GM18873 (cell line): ENCODE results near the gene ZNF341.
"Not testable (repeated sequence)": the region's sequence is repeated elsewhere in the genome, so short reads cannot be mapped to it uniquely, and the experiment has no call there.

ENCODE experiments used
- ATAC-seq: cut with Tn5 transposase; IDR thresholded peaks from one replicate; pipeline ENCODE4 v1.9.1; 2021; ENCODE audit warnings: mild to moderate bottlenecking, moderate library complexity, moderate number of reproducible peaks; ENCODE audit not compliant: unreplicated experiment, low FRiP score

The ZNF341 gene

DNA sequence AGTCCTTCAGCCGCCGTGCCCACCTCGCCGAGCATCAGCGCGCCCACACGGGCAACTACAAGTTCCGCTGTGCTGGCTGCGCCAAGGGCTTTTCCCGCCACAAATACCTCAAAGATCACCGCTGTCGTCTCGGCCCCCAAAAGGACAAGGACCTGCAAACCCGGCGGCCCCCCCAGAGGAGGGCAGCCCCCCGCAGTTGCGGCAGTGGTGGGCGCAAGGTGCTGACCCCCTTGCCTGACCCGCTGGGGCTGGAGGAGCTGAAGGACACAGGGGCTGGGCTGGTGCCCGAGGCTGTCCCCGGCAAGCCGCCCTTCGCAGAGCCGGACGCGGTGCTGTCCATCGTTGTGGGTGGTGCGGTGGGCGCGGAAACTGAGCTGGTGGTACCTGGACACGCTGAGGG is 59.2 kb downstream of the ZNF341 start:
- no peak for ATAC-seq

DNA sequence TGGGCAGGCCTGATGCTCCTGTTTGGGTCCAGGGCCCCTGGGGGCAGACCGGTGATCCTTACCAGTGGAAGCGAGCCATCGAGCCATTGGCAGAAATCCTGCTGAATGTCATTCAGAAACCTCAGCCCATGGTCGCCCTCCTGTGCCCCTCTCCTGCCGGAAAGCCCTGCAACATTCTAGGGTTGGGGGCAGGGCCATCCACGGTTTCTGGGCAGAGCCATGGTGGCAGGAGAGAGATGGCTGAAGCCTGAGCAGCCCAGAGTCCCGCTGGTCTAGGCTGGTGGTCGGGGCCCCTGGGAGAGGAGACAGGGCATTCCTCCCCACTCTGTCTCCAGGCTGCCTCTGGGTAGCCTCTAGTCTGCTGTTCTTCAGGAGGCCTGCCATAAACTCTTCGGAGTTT is 59.7 kb downstream of the ZNF341 start:
- no peak for ATAC-seq

DNA sequence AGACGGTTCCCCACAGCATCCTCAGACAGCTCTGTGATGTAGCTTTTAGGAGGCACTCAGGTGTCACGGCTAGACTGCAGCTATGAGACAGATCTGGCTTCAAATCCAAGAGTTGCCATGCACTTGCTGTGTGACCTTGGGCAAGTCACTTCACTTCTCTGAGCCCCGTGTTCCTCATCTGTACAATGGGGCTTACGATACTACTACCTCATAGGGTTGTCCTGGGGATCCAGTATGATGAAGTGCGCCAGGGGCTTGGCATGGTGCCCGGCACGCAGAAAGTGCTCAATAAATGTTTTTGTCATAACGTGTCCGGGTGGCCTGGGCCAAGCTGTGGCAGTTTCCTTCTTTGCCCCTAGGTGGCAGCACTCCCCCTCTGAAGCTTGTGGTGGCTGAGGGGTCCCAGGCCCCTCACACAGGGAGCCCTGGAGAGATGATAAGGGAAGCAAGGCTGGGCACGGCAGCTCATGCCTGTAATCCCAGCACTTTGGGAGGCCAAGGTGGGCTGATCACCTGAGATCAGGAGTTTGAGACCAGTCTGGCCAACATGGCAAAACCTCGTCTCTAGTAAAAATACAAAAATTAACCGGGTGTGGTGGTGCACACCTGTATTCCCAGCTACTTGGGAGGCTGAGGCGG is 60.3 kb downstream of the ZNF341 start:
- no peak for ATAC-seq

DNA sequence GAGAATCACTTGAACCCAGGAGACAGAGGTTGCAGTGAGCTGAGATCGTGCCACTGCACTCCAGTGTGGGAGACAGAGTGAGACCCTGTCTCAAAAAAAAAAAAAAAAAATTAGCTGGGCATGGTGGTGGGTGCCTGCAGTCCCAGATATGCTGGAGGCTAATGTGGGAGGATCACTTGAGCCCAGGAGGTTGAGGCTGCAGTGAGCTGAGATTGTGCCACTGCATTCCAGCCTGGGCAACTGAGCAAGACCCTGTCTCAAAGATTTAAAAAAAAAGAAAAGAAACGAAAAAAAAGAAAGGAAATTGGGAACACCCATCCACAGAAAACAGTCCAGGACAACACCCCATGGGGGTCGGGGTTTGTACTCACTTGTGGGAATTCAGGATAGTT is 60.8 kb downstream of the ZNF341 start:
- ATAC-seq, result not testable (repeated sequence)

DNA sequence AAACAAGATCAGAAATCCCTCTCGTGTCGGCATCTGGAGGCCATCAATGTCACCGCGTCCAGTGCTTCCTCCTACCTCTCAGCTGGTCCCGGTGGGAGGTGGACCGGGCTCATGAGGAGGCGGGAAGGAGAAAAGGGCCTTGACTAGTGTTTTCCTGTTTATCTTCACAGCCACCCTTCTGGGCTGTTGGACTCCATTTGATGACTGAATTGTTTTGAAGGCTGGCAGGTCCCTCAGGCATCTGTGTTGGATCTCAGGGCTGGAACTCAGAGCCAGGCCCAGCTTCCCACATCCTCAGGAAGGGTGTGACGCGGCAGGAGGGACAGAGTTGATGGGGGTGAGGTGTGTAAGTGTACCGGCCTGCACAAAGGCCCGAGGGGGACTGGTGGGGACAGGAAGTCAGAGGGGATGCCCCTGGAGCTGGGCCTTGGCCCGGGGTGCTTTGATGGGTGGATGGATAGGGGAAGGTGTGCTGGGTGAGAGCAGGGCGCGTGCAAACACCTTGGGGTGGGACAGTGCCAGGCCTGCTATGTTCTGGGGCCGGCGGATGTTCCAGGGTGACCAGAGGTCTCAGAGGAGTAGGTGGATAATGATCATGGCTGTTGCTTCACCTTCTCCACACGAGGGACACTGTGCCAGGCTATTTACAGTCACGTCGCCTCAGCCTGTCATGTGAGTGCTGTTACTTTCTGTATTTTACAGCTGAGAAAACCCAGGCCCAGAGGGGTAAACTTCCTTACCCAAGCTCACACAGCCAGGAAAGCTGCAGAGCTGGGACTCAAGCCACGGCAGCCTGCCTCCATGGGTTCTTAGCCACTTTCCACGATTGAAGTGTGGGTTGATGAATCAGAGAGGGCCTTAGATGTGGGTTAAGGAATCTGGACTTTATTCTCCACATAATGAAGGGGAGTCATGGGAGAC is 61.5 kb downstream of the ZNF341 start:
- no peak for ATAC-seq

DNA sequence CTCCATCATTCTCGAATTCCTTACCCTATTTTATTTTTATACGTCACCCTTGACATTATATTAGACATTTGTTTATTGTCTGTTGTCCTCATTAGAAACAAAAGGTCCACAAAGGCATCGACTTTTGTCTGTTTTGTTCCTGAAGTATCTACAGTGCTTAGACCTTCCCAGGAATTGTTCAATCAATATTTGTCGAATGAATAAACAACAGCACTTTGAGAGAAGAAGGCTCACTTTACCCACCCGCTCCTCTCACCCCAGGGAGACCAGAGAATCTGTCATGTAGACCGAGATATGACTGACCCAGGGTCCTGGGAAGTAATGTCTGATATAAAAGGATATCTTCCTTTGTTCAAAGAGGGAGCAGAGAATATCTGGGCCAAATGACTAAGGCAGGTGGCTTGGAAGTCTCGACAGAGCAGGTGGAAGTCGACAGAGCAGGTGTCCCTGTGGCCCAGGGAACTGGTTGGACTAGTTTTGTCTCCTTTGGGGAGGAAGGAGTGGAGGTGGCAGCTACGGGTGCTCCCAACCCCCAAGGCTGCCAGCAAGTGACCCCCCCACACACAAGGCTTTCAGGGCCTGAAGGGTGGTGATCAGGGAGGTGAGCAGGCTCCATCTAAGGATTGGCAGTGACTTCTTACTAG is 64.6 kb downstream of the ZNF341 start:
- no peak for ATAC-seq

DNA sequence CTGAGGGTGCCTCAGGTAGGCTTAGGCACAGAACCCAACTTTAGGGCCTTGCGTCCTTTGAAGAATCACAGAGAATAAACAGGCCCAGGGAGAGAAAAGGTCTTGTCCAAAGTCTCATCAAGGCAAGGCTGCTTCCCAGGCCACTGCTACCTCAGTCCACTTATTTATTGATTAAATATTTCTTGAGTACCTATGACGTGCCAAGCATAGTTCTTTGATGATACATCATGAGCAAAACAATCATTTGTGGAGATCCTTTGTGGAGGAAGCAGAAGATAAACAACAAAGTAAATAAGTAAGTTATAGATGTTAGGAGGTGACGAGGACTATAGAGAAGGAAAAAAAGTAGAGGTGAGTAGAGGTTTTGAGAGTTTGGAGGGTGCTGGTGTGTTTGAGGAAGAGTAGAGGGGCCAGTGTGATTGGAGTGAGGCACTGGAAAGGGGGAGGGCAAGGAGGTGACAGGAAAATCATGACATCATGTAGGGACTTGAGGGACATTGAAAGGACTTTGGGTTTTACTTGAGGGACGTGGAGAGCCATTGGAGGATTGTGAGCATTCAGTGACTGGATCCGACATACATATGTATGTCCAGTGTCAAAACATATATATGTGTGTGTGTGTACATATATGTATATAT is 65.2 kb downstream of the ZNF341 start:
- no peak for ATAC-seq

DNA sequence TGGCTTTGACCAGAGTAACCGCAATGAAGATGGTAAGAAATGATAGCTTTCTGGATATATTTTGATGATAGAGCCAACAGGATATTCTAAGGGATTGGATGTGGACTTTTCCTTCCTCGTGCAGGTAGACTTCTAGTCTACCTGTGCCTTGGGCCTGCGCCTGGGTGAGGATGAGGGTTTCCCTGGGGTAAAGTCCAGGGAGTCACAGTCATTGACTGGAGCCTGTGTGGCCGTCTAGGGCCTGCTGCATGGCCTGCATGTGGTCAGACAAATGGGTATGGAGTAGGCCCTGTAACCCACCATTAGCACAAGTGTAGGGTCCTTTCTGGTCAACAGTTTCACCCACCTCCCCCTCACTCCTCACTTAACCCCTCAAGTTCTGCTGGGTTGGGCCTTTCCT is 66.6 kb downstream of the ZNF341 start:
- no peak for ATAC-seq

DNA sequence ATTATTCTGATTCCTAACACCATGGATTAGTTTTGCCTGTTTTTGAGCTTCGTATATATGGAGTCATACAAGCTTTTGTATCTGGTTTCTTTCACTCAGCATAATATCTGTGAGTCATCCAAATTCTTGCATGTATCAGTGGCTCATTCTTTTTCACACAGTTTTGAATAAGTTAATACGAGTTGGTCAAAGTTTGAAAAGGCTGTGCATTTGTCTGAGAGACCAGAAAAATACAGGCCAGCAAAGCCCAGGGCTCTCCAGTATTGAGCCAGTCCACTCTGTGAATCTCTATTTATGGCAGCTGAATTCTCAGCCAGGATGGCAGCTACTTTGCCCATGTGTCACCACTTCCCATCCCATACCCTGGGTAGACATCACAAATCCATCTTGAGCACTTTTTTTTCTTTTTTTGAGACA is 72.1 kb downstream of the ZNF341 start:
- no peak for ATAC-seq

DNA sequence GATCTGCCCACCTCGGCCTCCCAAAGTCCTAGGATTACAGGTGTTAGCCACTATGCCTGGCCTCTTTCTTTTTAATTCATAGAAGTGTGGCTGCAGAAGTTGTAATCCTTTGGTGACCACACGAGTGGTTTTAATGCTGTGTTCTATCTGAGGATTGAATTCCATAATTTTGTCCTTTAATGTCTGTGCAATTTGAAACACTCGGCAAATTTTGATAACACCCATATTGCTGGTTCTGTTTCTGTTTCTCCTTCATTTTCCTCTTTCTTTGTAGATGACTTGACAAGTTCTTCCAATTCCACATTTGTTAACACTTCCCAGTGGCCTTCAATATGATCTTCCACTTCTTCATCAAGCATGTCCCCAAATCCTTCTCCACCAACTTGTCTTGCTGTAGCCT is 76.6 kb downstream of the ZNF341 start:
- ATAC-seq, result no peak

DNA sequence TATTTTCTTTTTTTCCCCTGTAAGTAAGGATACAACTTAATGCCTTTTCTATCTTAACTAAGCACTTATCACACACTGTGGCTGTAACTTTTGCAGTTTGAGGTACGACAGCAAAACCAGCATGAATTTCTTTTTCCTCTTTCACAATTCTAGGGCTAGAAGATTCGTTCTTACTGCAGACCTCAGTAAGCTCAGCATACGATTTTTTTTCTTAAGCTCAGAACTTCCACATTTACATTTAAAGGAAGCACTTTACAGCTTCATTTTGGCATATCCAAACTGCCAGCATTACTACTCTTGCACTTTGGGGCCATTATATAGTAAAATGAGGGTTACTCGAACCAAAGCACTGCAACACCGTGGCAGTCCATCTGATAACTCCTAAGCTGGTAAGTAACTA is 78.5 kb downstream of the ZNF341 start:
- ATAC-seq, result no peak

DNA sequence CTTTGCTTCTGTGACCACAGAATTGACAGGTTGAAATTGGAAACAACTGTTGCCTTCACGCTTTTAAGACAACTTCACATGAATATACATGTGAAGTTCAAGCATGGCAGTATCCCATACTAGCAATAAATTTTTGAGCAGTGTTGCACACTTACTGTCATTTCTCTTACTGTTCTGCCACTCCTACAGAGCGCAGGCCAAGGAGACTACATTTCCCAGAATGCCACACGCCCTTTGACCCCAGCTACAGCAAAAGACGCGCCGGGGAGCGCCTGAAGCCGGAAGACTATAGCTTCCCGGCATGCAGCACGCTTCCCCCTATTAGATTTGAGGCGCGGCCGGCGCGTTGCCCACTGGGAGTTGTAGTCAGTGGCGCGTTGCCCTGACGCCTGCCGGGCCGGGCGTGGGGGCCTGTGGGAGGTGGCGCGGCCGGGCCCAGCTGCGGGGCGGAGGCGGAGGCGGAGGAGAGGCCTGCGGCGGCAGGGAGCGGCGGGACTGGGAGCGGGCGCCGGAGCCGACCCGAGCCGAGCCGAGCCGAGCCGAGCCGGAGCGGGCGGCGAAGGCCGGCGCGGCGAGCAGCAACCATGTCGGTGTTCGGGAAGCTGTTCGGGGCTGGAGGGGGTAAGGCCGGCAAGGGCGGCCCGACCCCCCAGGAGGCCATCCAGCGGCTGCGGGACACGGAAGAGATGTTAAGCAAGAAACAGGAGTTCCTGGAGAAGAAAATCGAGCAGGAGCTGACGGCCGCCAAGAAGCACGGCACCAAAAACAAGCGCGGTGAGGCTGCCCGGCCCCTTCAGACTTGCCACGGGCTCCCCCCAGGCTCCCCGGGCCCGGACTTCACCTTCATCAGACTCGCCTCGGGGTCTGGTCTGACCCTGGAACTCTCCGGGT is 79.3 kb downstream of the ZNF341 start, which contains the start of gene CHMP4B:
TSS of gene CHMP4B (plus strand) at position 464 of the 891 bp plus-strand sequence. CDS start at position 585, 121 bp downstream.
- peak; percentile 89 for ATAC-seq

DNA sequence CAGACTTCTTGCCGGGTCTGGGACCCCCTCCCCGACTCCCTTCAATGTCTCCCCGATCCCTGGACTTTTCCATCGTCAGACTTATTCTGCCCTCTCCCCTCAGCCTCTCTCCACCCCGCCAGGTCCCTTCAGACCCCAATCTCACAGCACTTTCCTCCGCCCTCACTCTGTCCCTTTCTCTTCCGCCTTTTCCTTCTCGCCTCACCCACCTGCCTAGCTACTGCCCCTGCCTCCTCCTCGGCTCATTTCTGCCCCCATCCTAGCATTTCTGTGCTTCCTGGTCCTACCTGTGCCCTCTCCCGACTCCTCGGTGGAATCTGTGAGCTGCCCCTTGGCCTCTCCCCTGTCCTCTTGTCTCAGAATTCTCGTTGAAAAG is 80.0 kb downstream of the ZNF341 start:
- ATAC-seq, result no peak

DNA sequence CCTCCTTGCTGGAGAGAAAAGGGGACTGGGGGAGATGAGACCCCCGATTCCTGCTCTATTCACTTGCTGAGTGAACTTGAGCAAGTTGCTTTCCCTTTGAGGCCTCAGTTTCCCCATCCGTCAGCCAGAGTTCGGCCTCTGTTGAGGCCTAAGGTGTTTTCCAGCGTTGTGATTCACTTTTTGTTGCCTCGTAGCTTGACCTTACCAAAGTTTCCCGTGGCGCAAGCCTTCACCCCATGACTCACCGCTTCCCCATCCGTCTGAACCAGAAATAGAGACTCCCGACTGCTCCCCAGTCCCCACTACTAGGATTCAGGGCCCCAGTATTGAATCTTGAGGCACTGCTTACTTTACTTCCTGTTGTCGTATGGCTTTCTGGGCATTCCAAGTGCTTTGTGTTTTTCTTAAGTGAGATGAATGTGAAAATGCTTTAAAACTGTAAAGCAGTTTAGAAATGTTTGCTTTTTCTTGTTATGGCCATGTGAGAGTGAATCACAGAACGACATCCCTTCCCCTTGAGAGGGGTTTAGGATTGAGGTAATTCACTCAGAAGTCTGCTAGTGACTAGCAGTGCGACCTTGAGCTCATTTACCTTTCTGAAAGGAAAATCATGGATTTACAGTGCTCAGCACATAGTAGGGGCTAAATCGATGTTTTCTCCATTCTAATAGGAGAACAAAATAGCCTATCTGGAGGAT is 80.5 kb downstream of the ZNF341 start:
- ATAC-seq, result no peak

DNA sequence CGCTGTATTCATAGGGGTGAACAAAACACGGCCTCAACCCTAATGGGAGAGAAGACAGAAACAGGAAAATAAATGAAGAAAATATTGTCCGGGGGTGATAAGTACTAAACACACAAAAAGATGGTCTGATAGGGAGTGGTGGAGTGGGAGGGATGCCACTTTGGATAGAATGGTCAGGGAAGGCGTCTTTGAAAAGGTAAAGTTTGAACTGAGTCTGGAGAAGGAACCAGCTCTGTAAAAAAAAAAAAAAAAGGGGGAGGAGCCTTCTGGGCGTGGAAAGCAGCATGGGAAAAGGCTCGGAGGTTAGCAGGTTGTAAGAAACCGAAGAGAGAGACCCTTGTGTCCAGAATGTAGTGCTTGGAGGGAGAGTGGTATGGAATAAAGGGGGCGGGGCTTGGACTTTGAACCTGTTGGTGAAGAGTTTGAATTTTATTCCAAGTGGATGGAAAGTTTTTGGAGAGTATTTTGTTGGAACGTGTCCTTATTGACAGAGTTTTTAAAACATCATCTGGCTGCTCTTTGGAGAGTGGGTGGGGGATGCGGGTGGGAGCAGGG is 81.2 kb downstream of the ZNF341 start:
- no peak for ATAC-seq

DNA sequence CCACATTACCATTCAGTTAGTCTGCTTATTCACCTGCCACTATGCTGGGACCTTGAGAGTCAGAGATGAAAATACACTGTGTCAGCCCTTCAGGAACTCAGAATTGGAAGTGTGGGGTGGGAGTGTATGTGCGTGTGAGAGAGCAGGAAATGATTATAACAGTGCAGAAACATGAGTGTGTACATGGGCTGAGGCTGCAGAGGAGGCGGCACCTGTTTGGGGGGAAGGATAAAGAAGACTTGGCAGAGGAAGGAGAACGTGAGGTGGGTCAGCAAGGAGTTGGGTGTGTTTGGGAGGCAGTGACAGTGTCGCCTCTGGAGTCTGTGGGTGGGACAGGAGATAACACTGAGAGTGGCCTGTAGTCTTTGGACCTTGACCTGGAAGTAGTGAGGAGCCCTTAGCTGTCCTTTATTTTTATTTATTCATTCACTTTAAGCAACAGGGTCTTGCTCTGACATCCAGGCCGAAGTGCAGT is 82.5 kb downstream of the ZNF341 start:
- ATAC-seq, result no peak

DNA sequence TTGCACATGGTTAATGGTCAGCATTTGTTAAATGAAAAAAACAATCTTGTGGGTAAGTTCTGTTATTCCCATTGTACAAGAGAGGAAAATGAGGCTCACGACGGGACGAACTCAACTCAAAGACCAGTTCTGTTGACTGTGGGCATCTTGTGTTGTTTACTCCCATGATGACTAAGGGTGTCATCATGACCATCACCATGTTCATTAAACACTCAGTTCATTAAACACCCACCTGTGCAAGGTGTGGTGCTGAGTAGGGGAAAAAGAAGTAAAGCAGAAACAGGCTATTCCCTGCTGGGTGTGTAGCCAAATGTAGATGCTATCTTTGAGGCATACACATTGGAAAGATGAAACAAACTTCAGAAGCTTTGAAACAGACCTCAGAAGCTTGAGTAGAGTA is 83.9 kb downstream of the ZNF341 start:
- ATAC-seq, result no peak

DNA sequence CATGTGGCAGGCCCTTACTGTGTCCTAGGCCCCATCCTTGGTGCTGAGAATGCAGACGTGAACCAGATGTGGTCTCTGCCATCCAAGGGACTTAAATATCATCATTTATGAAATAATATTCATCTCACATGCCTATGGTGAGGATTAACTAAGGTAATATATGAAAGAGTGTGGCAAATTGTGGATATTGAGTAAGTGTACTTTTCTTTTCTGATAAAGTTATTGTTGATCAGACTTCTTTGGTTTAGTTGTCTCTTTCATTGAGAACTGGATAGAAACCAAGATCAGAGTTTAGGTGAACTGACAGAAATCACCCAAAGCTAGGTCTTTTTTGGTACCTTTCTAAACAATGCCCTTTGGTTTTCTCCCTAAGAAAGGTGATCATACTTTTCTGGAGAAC is 84.4 kb downstream of the ZNF341 start:
- no peak for ATAC-seq

DNA sequence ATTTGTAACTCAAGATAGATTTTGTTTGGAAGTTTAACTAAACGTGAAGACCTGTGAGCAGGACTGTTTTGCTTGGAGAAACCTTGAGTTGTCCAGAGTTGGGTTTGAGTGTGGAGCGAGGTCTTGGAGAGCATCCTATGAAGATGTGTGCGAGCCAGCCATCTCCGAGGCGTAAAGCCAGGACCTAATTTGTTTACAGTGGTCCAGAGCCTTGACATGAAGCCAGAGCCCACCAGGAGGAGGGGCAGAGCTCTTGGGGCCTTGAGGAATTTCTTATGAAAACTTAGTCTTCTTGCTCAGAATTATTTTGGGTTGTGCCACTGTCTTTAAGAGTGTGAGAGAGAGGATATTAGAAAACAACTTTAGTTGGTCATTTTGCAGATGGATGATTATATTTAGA is 85.6 kb downstream of the ZNF341 start:
- no peak for ATAC-seq
